B cell (primary cell): ENCODE data around the gene STIM1.
"Not testable (repeated sequence)": the region's sequence is repeated elsewhere in the genome, so short reads cannot be mapped to it uniquely, and the experiment has no call there.

Source experiments
- CTCF ChIP-seq: fragments of 200-600 bp; IDR thresholded peaks from one replicate; pipeline ENCODE4 v1.8.0; 2022; ENCODE audit warnings: antibody characterized with exemption, mild to moderate bottlenecking
- EZH2 ChIP-seq: IDR thresholded peaks from 2 replicates; pipeline ENCODE4 v1.6.1; 2012; ENCODE audit warnings: borderline replicate concordance, low read depth, mild to moderate bottlenecking, moderate library complexity, low read length; ENCODE audit not compliant: insufficient read depth, poor library complexity, severe bottlenecking

GRCh38 chr11:4053200-4053599 is 197.7 kb downstream of the STIM1 start:
- TF ChIP-seq CTCF, EZH2: not testable (repeated sequence)
